Measurements from ENCODE around the gene INAVA.
A peak's percentile ranks its signal among the peaks of the same experiment; 100 is the strongest.

GRCh38 chr1:200889571-200889970, 5.1 kb upstream of the INAVA start:
- TF ChIP-seq TAF1 (IDR thresholded peaks at IDR 0.05; ENCODE audit: borderline replicate concordance, low read depth, low read length) (no peak), JUNB (IDR thresholded peaks at IDR 0.05) (peak; percentile 27; the same call in 1 of the 2 replicates), CTCF (IDR thresholded peaks at IDR 0.05 in 2 of 3, conservative IDR thresholded peaks at IDR 0.05 in 1 of 3; ENCODE audit: control insufficient read depth in 2 of 3, extremely low read depth in 1 of 3, insufficient read depth in 1 of 3, low read depth in 3 of 3, low read length in 3 of 3) (no peak), POLR2A (IDR thresholded peaks at IDR 0.05; ENCODE audit: low read depth, low read length) (no peak), CHD2 (IDR thresholded peaks at IDR 0.05; ENCODE audit: borderline replicate concordance, low read depth, low read length) (no peak), NR2C2 (IDR thresholded peaks at IDR 0.05; ENCODE audit: borderline replicate concordance, control insufficient read depth, insufficient read length, low read depth) (no peak), E4F1 (IDR thresholded peaks at IDR 0.05; ENCODE audit: borderline replicate concordance, partially characterized antibody) (no peak), FOXM1 (IDR thresholded peaks at IDR 0.05; ENCODE audit: low read depth, low read length) (no peak), REST (IDR thresholded peaks at IDR 0.05; ENCODE audit: low read depth, low read length) (no peak), HDAC2 (IDR thresholded peaks at IDR 0.05) (no peak), CBFB (IDR thresholded peaks at IDR 0.05; ENCODE audit: low read depth) (no peak)
- TF ChIP-seq, protein P1, sequence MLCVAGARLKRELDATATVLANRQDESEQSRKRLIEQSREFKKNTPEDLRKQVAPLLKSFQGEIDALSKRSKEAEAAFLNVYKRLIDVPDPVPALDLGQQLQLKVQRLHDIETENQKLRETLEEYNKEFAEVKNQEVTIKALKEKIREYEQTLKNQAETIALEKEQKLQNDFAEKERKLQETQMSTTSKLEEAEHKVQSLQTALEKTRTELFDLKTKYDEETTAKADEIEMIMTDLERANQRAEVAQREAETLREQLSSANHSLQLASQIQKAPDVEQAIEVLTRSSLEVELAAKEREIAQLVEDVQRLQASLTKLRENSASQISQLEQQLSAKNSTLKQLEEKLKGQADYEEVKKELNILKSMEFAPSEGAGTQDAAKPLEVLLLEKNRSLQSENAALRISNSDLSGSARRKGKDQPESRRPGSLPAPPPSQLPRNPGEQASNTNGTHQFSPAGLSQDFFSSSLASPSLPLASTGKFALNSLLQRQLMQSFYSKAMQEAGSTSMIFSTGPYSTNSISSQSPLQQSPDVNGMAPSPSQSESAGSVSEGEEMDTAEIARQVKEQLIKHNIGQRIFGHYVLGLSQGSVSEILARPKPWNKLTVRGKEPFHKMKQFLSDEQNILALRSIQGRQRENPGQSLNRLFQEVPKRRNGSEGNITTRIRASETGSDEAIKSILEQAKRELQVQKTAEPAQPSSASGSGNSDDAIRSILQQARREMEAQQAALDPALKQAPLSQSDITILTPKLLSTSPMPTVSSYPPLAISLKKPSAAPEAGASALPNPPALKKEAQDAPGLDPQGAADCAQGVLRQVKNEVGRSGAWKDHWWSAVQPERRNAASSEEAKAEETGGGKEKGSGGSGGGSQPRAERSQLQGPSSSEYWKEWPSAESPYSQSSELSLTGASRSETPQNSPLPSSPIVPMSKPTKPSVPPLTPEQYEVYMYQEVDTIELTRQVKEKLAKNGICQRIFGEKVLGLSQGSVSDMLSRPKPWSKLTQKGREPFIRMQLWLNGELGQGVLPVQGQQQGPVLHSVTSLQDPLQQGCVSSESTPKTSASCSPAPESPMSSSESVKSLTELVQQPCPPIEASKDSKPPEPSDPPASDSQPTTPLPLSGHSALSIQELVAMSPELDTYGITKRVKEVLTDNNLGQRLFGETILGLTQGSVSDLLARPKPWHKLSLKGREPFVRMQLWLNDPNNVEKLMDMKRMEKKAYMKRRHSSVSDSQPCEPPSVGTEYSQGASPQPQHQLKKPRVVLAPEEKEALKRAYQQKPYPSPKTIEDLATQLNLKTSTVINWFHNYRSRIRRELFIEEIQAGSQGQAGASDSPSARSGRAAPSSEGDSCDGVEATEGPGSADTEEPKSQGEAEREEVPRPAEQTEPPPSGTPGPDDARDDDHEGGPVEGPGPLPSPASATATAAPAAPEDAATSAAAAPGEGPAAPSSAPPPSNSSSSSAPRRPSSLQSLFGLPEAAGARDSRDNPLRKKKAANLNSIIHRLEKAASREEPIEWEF (IDR thresholded peaks at IDR 0.05; ENCODE audit: insufficient replicate concordance, low read depth, low read length): no peak

All from GM12878 (cell line).